ENCODE measurements around the gene LTK.

Gene LTK

DNA sequence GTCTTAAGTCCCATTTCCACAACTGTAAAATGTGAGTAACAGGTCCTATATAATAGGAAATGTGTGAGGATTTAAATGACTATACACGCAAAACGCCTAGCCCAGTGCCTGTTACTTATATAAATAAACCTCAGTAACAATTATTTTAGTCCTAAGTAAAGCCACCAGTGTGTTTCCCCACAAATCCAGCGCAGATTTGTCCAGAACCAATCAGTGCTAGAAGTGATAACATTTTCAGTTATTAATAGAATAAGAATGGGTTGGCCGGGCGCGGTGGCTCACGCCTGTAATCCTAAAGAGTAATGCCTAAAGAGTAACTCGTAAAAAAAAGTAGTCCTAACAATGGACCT, 29.9 kb upstream of the LTK start:
- ATAC-seq (ENCODE audit: low read depth) (no peak), DNase-seq (ENCODE audit: low spot score) (no peak)
- H3K9me3 ChIP-seq (ENCODE audit: severe bottlenecking), result no peaks in the 10 kb centered on the region
- TF ChIP-seq, protein P1, sequence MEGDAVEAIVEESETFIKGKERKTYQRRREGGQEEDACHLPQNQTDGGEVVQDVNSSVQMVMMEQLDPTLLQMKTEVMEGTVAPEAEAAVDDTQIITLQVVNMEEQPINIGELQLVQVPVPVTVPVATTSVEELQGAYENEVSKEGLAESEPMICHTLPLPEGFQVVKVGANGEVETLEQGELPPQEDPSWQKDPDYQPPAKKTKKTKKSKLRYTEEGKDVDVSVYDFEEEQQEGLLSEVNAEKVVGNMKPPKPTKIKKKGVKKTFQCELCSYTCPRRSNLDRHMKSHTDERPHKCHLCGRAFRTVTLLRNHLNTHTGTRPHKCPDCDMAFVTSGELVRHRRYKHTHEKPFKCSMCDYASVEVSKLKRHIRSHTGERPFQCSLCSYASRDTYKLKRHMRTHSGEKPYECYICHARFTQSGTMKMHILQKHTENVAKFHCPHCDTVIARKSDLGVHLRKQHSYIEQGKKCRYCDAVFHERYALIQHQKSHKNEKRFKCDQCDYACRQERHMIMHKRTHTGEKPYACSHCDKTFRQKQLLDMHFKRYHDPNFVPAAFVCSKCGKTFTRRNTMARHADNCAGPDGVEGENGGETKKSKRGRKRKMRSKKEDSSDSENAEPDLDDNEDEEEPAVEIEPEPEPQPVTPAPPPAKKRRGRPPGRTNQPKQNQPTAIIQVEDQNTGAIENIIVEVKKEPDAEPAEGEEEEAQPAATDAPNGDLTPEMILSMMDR (IDR thresholded peaks at IDR 0.05; ENCODE audit: poor library complexity, severe bottlenecking), result no peak
- H3K27ac ChIP-seq (ENCODE audit: poor library complexity, severe bottlenecking), result peak overlapping the region; percentile 55
- peaks cover 9% of the 10 kb centered on the region for H3K36me3 ChIP-seq (ENCODE audit: low read depth)
- peak overlapping the region; percentile 77 for H3K4me3 ChIP-seq (ENCODE audit: severe bottlenecking)
- H3K27me3 ChIP-seq (ENCODE audit: insufficient read depth, poor library complexity, severe bottlenecking), result no peaks in the 10 kb centered on the region
- H3K4me1 ChIP-seq (ENCODE audit: insufficient read depth, poor library complexity, severe bottlenecking), result peaks cover 2% of the 10 kb centered on the region

DNA sequence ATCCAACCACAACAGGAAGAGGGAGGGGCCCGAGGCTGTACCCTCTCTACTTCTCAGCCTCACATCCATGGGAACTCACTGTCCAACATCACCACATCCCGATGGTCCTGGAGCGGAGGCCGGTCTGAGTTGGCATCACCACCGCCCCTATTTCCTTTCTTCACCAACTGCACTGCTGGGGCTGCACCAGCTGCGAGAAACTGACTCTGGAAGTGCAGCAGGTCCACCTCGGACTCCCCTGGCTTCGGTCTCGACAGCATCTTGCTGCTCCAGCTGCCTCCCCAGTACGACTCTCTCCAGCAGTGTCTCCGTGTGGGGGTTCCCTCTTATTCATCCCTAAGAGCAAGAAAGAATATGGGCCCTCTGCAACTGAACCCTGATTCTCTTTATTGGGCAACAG, 23.2 kb upstream of the LTK start:
- DNase-seq (ENCODE audit: low spot score) (no peak), ATAC-seq (ENCODE audit: low read depth) (no peak)
- Histone ChIP-seq H3K36me3 (ENCODE audit: low read depth) (peaks cover 45% of the 10 kb centered on the region), H3K4me3 (ENCODE audit: severe bottlenecking) (no peak overlapping the region), H3K9me3 (ENCODE audit: severe bottlenecking) (no peaks in the 10 kb centered on the region), H3K27ac (ENCODE audit: poor library complexity, severe bottlenecking) (no peak overlapping the region), H3K4me1 (ENCODE audit: insufficient read depth, poor library complexity, severe bottlenecking) (no peaks in the 10 kb centered on the region), H3K27me3 (ENCODE audit: insufficient read depth, poor library complexity, severe bottlenecking) (no peaks in the 10 kb centered on the region)
- TF ChIP-seq, protein P1 (IDR thresholded peaks at IDR 0.05; ENCODE audit: poor library complexity, severe bottlenecking), result no peak

DNA sequence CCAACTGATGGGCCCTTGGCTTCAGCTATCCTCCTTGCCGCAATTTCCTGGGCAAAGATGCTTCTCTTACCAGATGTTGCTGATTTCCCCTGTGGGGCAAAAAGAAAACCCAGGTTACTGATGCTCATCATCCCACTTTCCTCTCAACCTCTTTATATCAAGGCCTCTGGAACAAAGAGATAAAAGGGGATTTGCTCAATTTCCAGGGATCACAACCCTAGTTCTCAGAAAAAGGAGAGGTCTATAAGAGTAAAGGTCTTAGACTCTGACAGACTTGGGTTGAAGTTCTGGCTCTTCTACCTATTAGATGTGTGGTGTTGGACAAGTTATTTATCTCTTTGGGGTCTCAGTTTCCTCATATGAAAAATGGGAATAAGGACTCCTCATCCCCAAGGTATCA, 21.9 kb upstream of the LTK start:
- ATAC-seq (ENCODE audit: low read depth), result no peak
- H3K27me3 ChIP-seq (ENCODE audit: insufficient read depth, poor library complexity, severe bottlenecking), result no peaks in the 10 kb centered on the region
- TF ChIP-seq, protein P1 (IDR thresholded peaks at IDR 0.05; ENCODE audit: poor library complexity, severe bottlenecking), result no peak
- no peaks in the 10 kb centered on the region for H3K4me1 ChIP-seq (ENCODE audit: insufficient read depth, poor library complexity, severe bottlenecking)
- H3K36me3 ChIP-seq (ENCODE audit: low read depth), result peaks cover 55% of the 10 kb centered on the region
- no peak overlapping the region for H3K4me3 ChIP-seq (ENCODE audit: severe bottlenecking)
- no peaks in the 10 kb centered on the region for H3K9me3 ChIP-seq (ENCODE audit: severe bottlenecking)
- H3K27ac ChIP-seq (ENCODE audit: poor library complexity, severe bottlenecking), result no peak overlapping the region
- no peak for DNase-seq (ENCODE audit: low spot score)

DNA sequence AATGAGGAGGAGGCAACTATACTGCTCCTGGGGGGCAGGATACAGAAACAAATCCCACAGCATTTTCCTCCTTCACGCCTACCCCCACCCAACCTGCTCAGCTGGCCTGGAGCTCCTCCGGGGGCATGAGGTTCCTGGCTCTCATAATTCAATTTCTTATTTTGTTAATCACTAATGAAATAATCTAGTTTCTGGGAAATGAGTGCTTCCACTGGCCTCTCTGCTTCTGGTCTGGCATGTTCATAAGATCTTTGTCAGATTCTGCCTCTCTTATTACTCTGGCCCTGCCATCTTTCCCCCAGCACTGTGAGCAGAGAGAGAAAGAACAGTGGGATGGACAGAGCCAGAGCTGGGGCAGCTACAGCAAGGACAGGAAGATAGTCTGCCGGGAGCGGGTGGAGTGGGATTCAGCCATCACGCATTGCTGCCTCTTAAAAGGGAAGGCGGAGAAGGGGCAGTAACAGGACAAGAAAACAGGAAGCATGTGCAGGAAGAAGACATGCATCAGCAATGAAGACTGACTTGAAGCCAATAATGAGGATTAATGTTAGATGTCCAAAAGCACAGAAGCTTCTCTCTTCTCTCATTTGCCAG, 16.8 kb upstream of the LTK start:
- no peak overlapping the region for H3K4me3 ChIP-seq (ENCODE audit: severe bottlenecking)

DNA sequence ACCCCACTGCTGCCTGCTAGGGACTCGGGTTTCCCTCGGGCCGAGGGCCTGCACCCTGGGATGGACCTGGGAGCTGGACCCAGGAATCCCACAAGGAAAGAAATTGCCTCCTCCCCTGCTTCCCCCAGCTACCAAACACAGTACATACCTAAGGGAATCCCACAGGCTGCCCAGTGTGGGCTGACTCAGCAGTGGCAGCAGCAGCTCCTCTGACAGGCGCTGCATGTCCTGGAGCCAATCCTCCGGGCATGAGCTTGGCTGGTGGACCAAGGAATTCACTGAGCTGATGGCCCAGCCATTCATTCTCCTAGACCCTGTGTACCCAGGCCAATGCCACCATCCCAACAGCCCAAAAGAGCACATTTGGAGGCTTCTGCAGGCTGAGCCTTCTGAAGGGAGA, 9.5 kb upstream of the LTK start:
- Histone ChIP-seq H3K4me1 (ENCODE audit: insufficient read depth, poor library complexity, severe bottlenecking) (no peaks in the 10 kb centered on the region), H3K4me3 (ENCODE audit: severe bottlenecking) (no peak overlapping the region), H3K27ac (ENCODE audit: poor library complexity, severe bottlenecking) (no peak overlapping the region), H3K9me3 (ENCODE audit: severe bottlenecking) (no peaks in the 10 kb centered on the region), H3K36me3 (ENCODE audit: low read depth) (peaks cover 29% of the 10 kb centered on the region), H3K27me3 (ENCODE audit: insufficient read depth, poor library complexity, severe bottlenecking) (no peaks in the 10 kb centered on the region)
- ATAC-seq (ENCODE audit: low read depth), result peak; percentile 35; the same call in 2 of the 3 replicates
- DNase-seq (ENCODE audit: low spot score), result no peak
- TF ChIP-seq, protein P1 (IDR thresholded peaks at IDR 0.05; ENCODE audit: poor library complexity, severe bottlenecking), result no peak

More for the DNA sequence above, 16.8 kb upstream of the LTK start:
- Histone ChIP-seq H3K36me3 (ENCODE audit: low read depth) (peaks cover 92% of the 10 kb centered on the region), H3K4me1 (ENCODE audit: insufficient read depth, poor library complexity, severe bottlenecking) (no peaks in the 10 kb centered on the region), H3K9me3 (ENCODE audit: severe bottlenecking) (no peaks in the 10 kb centered on the region), H3K27me3 (ENCODE audit: insufficient read depth, poor library complexity, severe bottlenecking) (no peaks in the 10 kb centered on the region), H3K27ac (ENCODE audit: poor library complexity, severe bottlenecking) (no peak overlapping the region)
- ATAC-seq (ENCODE audit: low read depth), result no peak
- no peak for DNase-seq (ENCODE audit: low spot score)
- TF ChIP-seq, protein P1 (IDR thresholded peaks at IDR 0.05; ENCODE audit: poor library complexity, severe bottlenecking), result no peak
